Activated CD4-positive, alpha-beta memory T cell treated with anti-CD3 and anti-CD28 coated beads, Interleukin-2, amount 10 ng/mL, durations not matched to agents 7 days and 5 days (primary cell): ENCODE data around the gene TTLL10. TPM values are rescaled to one million over a fixed set of nuclear protein-coding genes. Genes with fewer than 3 reads are reported as not detected.
A peak's percentile ranks its signal among the peaks of the same experiment; 100 is the strongest.

ENCODE experiments used
- CTCF ChIA-PET: fragments of 350-600 bp; sonication (Branson Sonifier 250); formaldehyde crosslinking; loops from one replicate; lab custom pipeline; 2021; ENCODE audit warnings: antibody characterized with exemption, inconsistent platforms; lab: Charles Lee
- POLR2A ChIA-PET: fragments of 350-600 bp; sonication (Branson Sonifier 250); formaldehyde crosslinking; loops from one replicate; lab custom pipeline; 2021; ENCODE audit warnings: antibody characterized with exemption; lab: Charles Lee
- DNase-seq: peaks from one replicate; pipeline ENCODE4 v3.0.0-alpha.2; 2020
- H3K27ac Mint-ChIP-seq: one replicate; pipeline ENCODE4 v1.8.0; 2021; ENCODE audit warnings: mild to moderate bottlenecking, mixed read lengths
- H3K27me3 Mint-ChIP-seq: one replicate; pipeline ENCODE4 v1.8.0; 2021; ENCODE audit warnings: mixed read lengths
- H3K36me3 Mint-ChIP-seq: one replicate; pipeline ENCODE4 v1.8.0; 2021; ENCODE audit warnings: low read depth, mixed read lengths
- H3K4me1 Mint-ChIP-seq: one replicate; pipeline ENCODE4 v1.8.0; 2021; ENCODE audit warnings: mixed read lengths
- H3K4me3 Mint-ChIP-seq: one replicate; pipeline ENCODE4 v1.8.0; 2021; ENCODE audit warnings: mild to moderate bottlenecking, mixed read lengths
- H3K9me3 Mint-ChIP-seq: one replicate; pipeline ENCODE4 v1.8.0; 2021; ENCODE audit warnings: mixed read lengths
- total RNA-seq, 2 experiments: library from RNA; stranded (reverse); gene quantifications; one replicate each; pipeline ENCODE4 v1.2.3, GENCODE V29; 2021

The TTLL10 gene, protein sequence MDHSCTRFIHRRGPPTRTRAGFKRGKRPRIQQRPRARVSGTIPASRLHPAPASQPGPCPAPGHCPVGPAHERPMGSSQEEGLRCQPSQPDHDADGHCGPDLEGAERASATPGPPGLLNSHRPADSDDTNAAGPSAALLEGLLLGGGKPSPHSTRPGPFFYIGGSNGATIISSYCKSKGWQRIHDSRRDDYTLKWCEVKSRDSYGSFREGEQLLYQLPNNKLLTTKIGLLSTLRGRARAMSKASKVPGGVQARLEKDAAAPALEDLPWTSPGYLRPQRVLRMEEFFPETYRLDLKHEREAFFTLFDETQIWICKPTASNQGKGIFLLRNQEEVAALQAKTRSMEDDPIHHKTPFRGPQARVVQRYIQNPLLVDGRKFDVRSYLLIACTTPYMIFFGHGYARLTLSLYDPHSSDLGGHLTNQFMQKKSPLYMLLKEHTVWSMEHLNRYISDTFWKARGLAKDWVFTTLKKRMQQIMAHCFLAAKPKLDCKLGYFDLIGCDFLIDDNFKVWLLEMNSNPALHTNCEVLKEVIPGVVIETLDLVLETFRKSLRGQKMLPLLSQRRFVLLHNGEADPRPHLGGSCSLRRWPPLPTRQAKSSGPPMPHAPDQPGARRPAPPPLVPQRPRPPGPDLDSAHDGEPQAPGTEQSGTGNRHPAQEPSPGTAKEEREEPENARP
- not detected for total RNA-seq

DNA sequence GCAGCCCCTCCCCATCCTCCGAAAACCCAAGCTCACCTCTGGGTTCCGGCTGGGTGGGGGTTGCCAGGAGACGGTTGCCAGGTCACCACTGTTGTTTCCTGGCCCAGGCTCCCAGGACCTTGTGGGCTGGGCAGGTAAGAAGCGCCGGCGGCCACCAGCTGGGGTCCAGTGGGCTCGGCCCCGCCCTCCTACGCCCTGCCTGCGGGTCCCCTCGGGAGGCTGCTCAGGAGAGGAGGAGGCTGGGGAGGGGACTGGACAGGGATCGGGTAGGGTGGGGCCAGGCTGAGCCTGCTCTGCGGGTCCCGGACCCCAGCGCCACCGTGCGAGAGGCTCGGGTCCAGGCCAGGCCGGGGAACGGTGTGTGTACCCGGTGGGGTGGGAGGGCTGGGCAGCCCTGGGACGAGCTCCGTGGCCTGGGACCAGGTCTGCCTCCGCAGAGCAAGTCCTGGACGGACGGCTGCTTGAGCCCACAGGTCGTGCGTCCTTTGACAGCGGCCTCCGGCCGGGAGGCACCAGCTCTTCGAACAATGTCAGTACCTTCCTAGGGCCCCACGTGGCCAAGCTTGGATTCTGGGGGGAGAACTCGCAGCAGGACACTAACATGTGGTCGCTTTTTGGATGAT lies at the start of gene TTLL10:
TTLL10 (plus strand) TSS at position 88 of the 623 bp plus-strand sequence. CDS start 5,336 bp downstream, outside the sequence.
- CTCF ChIA-PET, result no interaction called here
- H3K4me1 Mint-ChIP-seq, result peaks cover 30% of the 10 kb centered on the region
- POLR2A ChIA-PET, result interaction anchor here (1.5 kb wide), 1 partner anchor 16 kb away, joined by 5 read pairs; no protein-coding TSS in a partner anchor

DNA sequence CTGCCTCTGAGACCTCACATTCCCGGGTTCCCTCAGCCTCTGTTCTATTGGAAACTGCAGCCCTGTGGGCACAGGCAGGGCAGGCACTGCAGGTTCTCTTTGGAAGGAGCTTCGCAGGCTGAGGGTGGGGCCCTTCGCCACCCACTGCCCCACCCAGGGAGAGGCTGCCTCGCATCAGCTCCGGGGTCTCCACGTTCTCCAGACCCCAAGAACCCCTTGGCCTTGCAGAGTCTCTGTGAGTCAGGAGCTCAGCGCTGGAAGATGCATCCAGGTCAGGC lies 49.2 kb upstream of the TTLL10 start:
- Mint-ChIP-seq H3K9me3 (no peaks in the 10 kb centered on the region), H3K27ac (no peak overlapping the region), H3K36me3 (no peaks in the 10 kb centered on the region), H3K4me3 (no peak overlapping the region), H3K27me3 (peaks cover 2% of the 10 kb centered on the region), H3K4me1 (peaks cover 8% of the 10 kb centered on the region)
- no peak for DNase-seq
- ChIA-PET POLR2A (no interaction called here), CTCF (interaction anchor here (0.9 to 1.3 kb wide), 2 partner anchors 107 to 126 kb away, joined by 3 to 4 read pairs; no protein-coding TSS in a partner anchor)

More for the DNA sequence above, at the start of gene TTLL10:
- peak; percentile 65 for DNase-seq
- Mint-ChIP-seq H3K36me3 (no peaks in the 10 kb centered on the region), H3K27me3 (peaks cover 11% of the 10 kb centered on the region), H3K27ac (no peak within 1 kb of the TSS), H3K4me3 (no peak within 1 kb of the TSS), H3K9me3 (no peaks in the 10 kb centered on the region)

DNA sequence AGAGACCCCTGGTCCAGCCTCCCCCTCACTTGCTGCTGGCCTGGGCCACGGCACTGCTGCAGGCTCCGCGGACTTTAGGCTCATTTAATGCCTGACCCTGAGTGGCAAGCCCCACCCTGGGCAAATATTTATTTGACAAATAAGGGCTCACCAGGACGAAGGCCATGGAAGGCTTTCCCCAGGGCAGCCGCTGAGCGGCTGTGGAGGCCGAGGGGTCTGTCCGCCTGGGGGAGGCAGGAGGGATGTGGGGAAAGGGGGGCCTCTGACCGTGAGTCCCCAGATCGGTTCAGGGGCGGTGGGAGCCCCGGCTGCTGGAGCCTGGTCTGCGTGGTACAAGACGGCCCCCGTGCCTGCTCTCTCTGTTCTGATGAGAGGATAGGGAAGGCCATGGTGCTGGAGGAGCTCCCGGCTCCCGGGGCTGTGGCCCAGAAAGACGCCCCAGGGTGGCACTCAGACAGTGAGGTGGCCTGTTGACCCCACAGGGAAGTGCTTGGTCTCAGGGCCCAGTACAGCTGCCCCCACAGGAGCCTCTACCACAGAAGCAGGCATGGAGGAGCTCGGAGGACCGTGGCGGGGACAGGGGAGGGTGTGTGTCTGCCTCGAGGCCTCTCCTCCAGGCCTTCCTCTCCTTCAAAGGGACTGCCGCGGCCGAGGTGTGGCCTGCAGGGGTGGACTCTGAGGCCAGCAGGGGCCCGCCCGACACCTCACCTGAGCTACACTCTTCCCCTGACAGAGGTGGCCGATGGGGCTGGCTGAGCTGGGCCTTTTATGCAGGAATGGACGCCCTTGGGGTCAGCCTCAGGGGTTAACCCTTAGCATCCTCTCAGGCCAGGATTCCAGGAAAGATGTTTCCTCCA lies 48.7 kb upstream of the TTLL10 start:
- ChIA-PET CTCF (interaction anchor here (0.9 to 1.4 kb wide), 3 partner anchors 106 to 166 kb away, joined by 3 to 4 read pairs (median 4); no protein-coding TSS in a partner anchor), POLR2A (no interaction called here)
- Mint-ChIP-seq H3K9me3 (no peaks in the 10 kb centered on the region), H3K27ac (no peak overlapping the region), H3K4me1 (peaks cover 8% of the 10 kb centered on the region), H3K27me3 (no peaks in the 10 kb centered on the region), H3K36me3 (no peaks in the 10 kb centered on the region), H3K4me3 (no peak overlapping the region)
- DNase-seq, result no peak

DNA sequence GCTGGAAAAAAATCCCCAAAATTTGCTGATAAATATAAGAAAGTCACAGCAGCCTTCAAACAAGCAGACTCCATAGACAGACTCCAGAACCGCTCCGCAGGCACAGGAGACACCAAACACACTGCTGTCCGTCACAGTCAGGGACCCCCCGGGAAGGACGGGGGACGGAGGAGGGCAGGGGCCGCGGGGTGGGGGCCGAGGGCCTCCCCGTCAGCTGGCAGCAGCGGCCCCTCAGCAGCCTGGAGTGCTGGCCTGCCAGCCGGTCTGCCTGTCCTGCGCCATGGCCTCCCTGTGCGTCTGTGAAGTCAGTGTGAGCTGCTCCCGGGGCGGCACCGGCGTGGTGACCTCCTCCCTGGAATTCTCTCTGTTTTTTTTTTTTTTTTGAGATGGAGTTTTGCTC lies 47.7 kb upstream of the TTLL10 start:
- Mint-ChIP-seq H3K36me3 (no peaks in the 10 kb centered on the region), H3K4me1 (peaks cover 8% of the 10 kb centered on the region), H3K9me3 (no peaks in the 10 kb centered on the region), H3K27me3 (no peaks in the 10 kb centered on the region), H3K4me3 (no peak overlapping the region), H3K27ac (no peak overlapping the region)
- ChIA-PET POLR2A (interaction anchor here (1.2 kb wide), 1 partner anchor 112 kb away, joined by 3 read pairs; no protein-coding TSS in a partner anchor), CTCF (interaction anchor here (1.3 to 1.4 kb wide), 2 partner anchors 125 to 165 kb away, joined by 3 to 4 read pairs; no protein-coding TSS in a partner anchor)
- no peak for DNase-seq

DNA sequence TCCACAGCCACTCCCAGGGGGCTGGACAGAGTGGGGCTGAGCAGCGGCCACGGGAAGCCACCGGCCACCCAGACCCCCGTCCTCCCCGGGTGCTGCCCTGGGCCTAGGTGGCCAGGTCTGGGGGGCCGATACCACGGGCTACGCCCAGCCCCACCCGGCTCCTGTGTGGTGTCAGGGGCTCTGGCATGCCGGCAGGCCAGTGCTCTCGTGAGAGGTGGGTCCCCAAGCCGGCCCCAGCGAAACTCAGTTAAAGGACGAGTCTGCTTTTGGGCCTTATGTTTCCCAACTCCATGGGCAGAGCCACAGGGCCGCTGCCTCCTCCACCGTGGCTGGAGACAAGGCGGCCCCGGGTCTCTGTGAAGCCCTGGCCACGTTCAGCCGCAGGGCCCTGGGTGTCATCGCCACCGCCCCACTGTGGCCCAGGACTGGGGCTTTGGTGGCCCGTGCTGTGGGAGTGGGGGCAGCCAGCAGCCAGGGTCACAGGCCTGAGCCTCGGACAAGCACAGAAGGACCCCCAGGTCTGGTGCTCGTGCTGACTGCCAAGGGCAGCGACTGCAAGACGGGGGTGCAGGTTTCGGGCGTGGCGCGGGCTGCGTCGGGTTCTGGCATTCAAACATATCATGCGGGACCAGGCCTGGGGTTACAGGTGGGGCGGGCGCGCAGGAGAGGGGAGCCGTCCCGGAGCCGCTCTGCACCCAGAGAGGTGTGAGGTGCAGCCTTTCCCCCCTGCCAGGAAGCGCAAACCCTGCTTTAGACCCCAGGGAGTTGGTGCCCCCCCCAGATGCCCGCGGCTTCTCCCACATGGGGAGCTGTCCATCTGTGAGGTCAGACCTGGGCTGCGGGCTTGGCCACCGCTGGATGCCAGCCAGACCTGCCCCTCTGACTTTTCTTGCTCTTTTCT lies 45.9 kb upstream of the TTLL10 start:
- Mint-ChIP-seq H3K27me3 (no peaks in the 10 kb centered on the region), H3K4me1 (peaks cover 8% of the 10 kb centered on the region), H3K36me3 (no peaks in the 10 kb centered on the region), H3K27ac (no peak overlapping the region), H3K4me3 (no peak overlapping the region), H3K9me3 (no peaks in the 10 kb centered on the region)
- ChIA-PET POLR2A (no interaction called here), CTCF (no interaction called here)
- DNase-seq, result no peak

DNA sequence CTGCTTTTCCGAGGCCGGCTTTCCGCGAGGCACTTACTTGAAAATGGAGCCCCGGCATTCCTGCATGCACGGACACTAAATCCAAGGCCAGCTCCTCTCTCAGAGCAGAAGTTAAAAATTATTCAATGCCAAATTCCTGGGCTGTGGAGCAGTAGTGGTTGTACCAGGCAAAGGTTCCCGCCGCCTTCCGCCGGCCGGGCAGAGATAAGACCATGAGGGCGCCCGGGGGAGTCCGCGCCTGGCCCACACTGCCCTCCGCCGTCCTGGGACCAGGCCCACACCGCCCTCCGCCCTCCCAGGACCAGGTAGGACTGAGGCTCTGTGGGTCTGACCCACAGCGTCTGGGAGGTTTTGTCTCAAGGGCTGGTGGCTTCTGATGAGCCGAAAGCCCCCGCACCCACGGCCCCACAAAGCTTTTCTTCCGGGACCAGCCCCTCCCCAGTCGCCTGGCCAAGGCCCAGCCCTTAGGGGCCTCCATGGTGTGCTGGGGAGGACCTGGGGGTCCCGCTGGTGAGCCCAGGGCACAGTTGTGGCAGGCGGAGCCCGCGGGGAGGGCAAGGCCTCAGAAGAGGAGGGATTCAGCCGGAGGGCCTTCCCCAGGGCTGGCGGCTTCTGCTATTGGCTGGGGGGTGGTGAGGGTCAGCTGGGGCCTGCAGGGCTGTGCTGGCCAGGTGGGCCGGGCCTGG lies 45.1 kb upstream of the TTLL10 start:
- ChIA-PET POLR2A (no interaction called here), CTCF (no interaction called here)
- Mint-ChIP-seq H3K4me1 (peaks cover 6% of the 10 kb centered on the region), H3K9me3 (no peaks in the 10 kb centered on the region), H3K27me3 (no peaks in the 10 kb centered on the region), H3K36me3 (no peaks in the 10 kb centered on the region), H3K27ac (no peak overlapping the region), H3K4me3 (no peak overlapping the region)
- DNase-seq, result no peak

DNA sequence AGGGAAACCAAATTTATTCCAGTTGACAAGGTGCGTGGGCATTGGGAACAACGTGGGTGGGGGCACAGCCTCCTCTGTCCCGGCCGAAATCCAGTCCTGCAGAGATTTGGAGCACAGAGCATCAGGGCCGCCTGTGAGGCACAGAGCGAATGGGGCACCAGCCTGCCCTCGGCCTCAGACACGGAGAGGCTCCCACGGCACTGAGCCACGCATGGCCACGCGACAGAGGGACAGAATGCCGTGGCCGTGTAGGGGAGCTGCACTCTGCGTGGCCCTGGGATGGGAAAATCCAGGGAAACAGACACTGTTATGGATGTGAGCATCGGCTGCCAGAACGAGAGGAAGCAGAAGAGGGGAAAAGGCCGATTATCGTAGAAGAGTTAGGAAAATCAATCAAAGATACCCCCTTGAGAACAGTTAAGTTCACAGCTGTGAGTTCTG lies 44.3 kb upstream of the TTLL10 start:
- H3K27ac Mint-ChIP-seq, result no peak overlapping the region
- H3K4me3 Mint-ChIP-seq, result no peak overlapping the region
- POLR2A ChIA-PET, result interaction anchor here (0.9 to 1.6 kb wide), 2 partner anchors 60 to 83 kb away, joined by 3 read pairs; no protein-coding TSS in a partner anchor
- H3K36me3 Mint-ChIP-seq, result no peaks in the 10 kb centered on the region
- no peak for DNase-seq
- CTCF ChIA-PET, result no interaction called here
- no peaks in the 10 kb centered on the region for H3K4me1 Mint-ChIP-seq
- H3K27me3 Mint-ChIP-seq, result no peaks in the 10 kb centered on the region
- H3K9me3 Mint-ChIP-seq, result no peaks in the 10 kb centered on the region

DNA sequence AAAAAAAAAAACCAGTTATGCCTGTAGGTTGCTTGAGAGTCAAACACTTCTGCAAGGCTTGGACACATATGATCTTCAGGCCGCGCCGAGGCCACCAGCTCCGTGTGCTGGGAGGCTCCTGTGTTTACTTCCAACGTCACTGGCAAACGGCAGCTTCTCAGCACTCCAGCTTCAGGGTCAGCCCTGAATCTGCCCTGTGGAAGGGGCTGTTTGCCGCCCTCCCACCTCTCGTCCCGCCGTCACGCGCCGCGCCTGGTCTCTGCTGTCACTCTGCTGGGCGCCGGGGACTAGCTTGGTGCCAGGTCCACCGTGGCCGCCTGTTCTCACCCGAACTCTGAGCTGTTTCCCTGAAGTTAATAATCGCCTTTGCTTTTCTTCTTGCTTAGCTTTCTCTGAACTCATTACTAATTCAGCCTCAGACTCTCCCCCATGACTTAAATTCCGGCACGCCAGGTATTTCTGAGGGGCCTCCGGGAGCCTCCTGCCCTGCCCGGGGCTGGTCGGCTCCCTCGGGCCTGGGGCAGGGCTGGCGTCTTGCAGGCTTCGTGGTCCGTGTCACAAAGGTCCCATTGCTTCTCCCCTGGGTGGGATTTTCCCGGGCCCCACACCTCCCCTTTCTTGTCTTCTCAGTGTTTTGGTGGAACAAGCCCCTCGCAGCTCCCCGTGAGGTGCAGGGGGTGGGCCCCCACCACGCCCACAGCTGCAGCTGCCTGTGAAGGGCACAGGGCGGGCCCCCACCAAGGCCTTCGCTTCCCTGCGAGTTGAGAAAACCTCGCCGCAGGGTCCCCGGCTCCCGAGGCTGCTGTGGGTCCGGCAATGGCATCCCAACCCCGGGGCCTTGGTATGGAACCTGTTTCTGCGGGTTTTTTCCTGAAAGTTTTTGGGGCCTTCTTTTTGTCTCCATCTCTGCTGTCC lies 43.2 kb upstream of the TTLL10 start:
- no peak for DNase-seq
- Mint-ChIP-seq H3K27ac (no peak overlapping the region), H3K4me1 (peaks cover 2% of the 10 kb centered on the region), H3K9me3 (no peaks in the 10 kb centered on the region), H3K4me3 (no peak overlapping the region), H3K27me3 (no peaks in the 10 kb centered on the region), H3K36me3 (no peaks in the 10 kb centered on the region)
- CTCF ChIA-PET, result interaction anchor here (0.7 kb wide), 1 partner anchor 11 kb away, joined by 3 read pairs; no protein-coding TSS in a partner anchor
- POLR2A ChIA-PET, result interaction anchor here (0.9 to 1.6 kb wide), 2 partner anchors 61 to 82 kb away, joined by 3 read pairs; no protein-coding TSS in a partner anchor

DNA sequence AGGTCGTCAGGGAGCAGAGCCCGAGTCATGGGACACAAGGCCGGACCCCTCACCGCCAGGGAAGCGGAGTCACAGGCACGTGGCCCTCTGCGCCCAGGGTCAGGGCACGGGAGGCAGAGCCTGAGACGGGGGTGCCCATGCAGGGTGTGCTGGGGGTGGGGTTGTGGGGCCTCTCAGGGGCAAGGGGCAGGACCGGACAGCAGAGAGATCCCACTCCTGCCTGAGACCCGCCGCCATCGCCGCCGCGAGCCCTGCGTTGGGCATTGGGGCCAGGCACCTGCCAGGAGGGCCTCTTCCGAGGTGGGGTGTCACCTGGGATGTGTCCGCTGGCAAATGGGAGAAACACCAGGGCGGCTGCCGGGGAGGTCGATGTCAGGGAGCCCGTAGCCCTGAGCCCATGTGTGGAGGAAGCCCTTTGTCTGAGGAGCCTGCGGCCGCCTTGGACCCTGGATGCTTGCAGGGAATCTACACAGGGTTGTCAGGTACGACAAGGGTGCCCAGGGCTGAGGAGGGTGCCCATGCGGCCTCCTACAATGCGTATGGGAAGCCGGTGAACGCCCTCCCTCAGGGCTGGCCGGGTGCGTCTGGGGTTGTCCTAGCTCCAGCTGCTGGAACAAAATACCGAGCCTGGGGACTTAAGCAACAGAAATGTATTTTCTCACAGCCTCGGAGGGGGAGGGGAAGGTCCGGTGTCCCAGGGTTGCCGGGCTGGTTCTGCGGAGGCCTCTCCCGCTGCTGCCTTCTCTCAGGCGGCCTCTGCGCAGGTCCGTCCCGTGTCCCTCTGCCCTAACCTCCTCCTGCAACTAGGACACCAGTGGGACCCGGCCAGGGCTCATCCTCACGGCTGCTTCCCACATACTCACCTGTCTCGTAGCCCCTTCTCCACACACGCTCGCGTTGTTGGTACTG lies 41.4 kb upstream of the TTLL10 start:
- no peak for DNase-seq
- Mint-ChIP-seq H3K27me3 (no peaks in the 10 kb centered on the region), H3K4me1 (peaks cover 9% of the 10 kb centered on the region), H3K27ac (no peak overlapping the region), H3K36me3 (no peaks in the 10 kb centered on the region), H3K4me3 (no peak overlapping the region), H3K9me3 (no peaks in the 10 kb centered on the region)
- POLR2A ChIA-PET, result no interaction called here
- CTCF ChIA-PET, result no interaction called here
